ENCODE data around the gene MPG. TPM values are rescaled to one million over a fixed set of nuclear protein-coding genes. Genes with fewer than 3 reads are reported as not detected.

MPG gene
- polyA plus RNA-seq, 4 donors = 20.7 to 35.2 (median 23.2) TPM

Other genes starting within 250 kb of the MPG start
- gene POLR3K, start 24.6 kb upstream of the MPG start, polyA plus RNA-seq (ENCODE audit: insufficient read length in 4 of 4) = 10 to 100 TPM; 11.3 to 13.2 (median 12.9) TPM
- gene SNRNP25, start 24.4 kb upstream of the MPG start, polyA plus RNA-seq (ENCODE audit: insufficient read length in 4 of 4) = 10 to 100 TPM; 41.8 to 52.1 (median 47.6) TPM
- gene RHBDF1, start 5.6 kb upstream of the MPG start, polyA plus RNA-seq (ENCODE audit: insufficient read length in 4 of 4) = 10 to 100 TPM; 21.4 to 28.8 (median 28.1) TPM
- 10 to 100 TPM; 26.4 to 32.2 (median 29.6) TPM for gene NPRL3, start 60.4 kb downstream of the MPG start, polyA plus RNA-seq (ENCODE audit: insufficient read length in 4 of 4)
- gene HBZ, start 74.4 kb downstream of the MPG start, polyA plus RNA-seq (ENCODE audit: insufficient read length in 4 of 4) = 1 to 10 TPM in 2 of 4 donors, under 1 TPM in 2; 0.37 to 4.2 (median 1.7) TPM
- 1 to 10 TPM; 2.1 to 5.7 (median 3.7) TPM for gene HBM, start 87.8 kb downstream of the MPG start, polyA plus RNA-seq (ENCODE audit: insufficient read length in 4 of 4)
- 1,000 to 10,000 TPM in 3 of 4 donors, 100 to 1,000 TPM in 1; 794 to 1,266 (median 1,092) TPM for gene HBA2, start 94.7 kb downstream of the MPG start, polyA plus RNA-seq (ENCODE audit: insufficient read length in 4 of 4)
- 100 to 1,000 TPM; 530 to 845 (median 681) TPM for gene HBA1, start 98.5 kb downstream of the MPG start, polyA plus RNA-seq (ENCODE audit: insufficient read length in 4 of 4)
- gene HBQ1, start 102.2 kb downstream of the MPG start, polyA plus RNA-seq (ENCODE audit: insufficient read length in 4 of 4) = under 1 TPM; 0.51 to 0.90 (median 0.78) TPM
- 100 to 1,000 TPM; 104 to 141 (median 122) TPM for gene LUC7L, start 151.2 kb downstream of the MPG start, polyA plus RNA-seq (ENCODE audit: insufficient read length in 4 of 4)
- 10 to 100 TPM; 75.5 to 88.2 (median 81.5) TPM for gene FAM234A, start 156.6 kb downstream of the MPG start, polyA plus RNA-seq (ENCODE audit: insufficient read length in 4 of 4)
- 1 to 10 TPM in 3 of 4 donors, under 1 TPM in 1; 0.68 to 2.8 (median 1.9) TPM for gene RGS11, start 197.7 kb downstream of the MPG start, polyA plus RNA-seq (ENCODE audit: insufficient read length in 4 of 4)
- 1 to 10 TPM; 1.9 to 5.6 (median 3.5) TPM for gene ARHGDIG, start 202.4 kb downstream of the MPG start, polyA plus RNA-seq (ENCODE audit: insufficient read length in 4 of 4)
- gene PDIA2, start 204.9 kb downstream of the MPG start, polyA plus RNA-seq (ENCODE audit: insufficient read length in 4 of 4) = 1 to 10 TPM in 2 of 4 donors, under 1 TPM in 2; 0.53 to 2.0 (median 1.2) TPM

Measured in right renal pelvis (tissue), 4 donors.